Measurements from ENCODE around the gene SDK1.

Gene SDK1

DNA sequence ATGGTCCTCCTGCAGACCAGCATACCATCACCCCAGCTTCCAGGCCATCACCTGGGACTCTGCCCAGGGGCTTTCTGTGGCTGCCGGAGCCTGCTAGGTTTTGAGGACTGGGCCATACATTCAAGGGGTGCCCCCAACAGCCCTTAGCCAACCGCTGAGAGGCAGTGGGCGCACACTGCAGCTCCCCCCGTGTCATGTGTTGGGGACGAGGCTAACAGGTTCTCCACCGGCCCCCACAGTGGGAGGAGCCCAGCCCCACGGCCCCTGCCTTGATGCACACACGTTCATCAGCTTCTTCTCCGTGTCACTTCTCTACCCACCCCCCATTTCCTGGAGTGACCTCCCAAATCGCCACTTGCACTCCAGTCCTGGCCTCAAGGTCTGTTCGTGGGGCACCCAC is 837.8 kb downstream of the SDK1 start:
- Histone ChIP-seq H3K4me3 (ENCODE audit: low read depth in 1 of 2, low read length in 1 of 2) (no peak overlapping the region), H3K27ac (no peak overlapping the region), H3K27me3 (peaks cover 1% of the 10 kb centered on the region), H3K4me1 (ENCODE audit: control insufficient read depth in 1 of 2, insufficient read depth in 1 of 2, low read depth in 1 of 2, low read length in 1 of 2) (no peaks in the 10 kb centered on the region), H3K36me3 (no peaks in the 10 kb centered on the region), H3K9me3 (no peaks in the 10 kb centered on the region)
- TF ChIP-seq, protein P1, sequence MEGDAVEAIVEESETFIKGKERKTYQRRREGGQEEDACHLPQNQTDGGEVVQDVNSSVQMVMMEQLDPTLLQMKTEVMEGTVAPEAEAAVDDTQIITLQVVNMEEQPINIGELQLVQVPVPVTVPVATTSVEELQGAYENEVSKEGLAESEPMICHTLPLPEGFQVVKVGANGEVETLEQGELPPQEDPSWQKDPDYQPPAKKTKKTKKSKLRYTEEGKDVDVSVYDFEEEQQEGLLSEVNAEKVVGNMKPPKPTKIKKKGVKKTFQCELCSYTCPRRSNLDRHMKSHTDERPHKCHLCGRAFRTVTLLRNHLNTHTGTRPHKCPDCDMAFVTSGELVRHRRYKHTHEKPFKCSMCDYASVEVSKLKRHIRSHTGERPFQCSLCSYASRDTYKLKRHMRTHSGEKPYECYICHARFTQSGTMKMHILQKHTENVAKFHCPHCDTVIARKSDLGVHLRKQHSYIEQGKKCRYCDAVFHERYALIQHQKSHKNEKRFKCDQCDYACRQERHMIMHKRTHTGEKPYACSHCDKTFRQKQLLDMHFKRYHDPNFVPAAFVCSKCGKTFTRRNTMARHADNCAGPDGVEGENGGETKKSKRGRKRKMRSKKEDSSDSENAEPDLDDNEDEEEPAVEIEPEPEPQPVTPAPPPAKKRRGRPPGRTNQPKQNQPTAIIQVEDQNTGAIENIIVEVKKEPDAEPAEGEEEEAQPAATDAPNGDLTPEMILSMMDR (IDR thresholded peaks at IDR 0.05), result no peak

DNA sequence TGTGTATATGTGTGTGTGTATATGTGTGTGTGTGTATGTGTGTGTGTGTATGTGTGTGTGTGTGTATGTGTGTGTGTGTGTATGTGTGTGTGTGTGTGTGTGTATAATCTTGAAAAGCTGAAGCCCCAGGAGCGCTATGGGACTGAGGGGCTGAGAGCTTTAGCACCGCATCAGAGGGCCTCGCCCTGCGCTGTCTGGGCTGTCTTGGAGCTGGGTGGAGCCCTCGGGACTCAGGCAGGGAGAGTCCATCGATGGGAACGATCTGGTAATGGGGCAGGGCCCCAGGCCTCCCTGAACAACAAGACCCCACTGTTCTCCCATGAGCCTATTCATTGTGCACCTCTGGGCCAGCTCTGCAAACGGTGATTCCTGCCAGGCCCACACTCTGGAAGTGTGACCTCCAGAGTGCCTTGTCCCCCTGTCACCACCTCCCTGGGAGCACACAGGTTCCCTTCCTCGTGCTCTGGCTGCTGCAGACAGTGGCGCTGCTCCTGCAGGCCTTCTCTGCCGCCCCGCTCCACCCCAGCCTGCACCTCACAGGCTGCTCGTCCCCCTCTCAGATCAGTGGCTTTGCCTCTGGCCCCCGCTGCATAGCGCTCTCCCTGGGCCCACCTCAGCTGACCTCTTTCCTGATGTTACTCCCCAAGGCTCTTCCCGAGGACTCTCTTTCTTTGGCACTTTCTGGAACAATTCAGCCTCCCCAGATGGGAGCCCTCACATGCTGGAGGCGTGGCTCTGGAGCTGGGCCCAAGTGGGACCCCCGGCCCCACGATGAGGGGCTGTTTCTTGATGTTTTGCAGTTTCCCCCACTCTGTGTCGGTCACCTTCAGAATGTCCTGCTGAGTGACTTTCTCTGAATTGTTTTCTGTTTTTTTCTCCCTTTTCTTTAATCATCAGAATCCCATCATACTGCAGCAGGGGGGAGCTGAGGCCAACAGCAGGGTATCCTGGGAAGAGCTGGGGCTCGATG is 838.9 kb downstream of the SDK1 start:
- Histone ChIP-seq H3K4me3 (ENCODE audit: low read depth in 1 of 2, low read length in 1 of 2) (no peak overlapping the region), H3K36me3 (no peaks in the 10 kb centered on the region), H3K9me3 (no peaks in the 10 kb centered on the region), H3K27me3 (peaks cover 12% of the 10 kb centered on the region), H3K4me1 (ENCODE audit: control insufficient read depth in 1 of 2, insufficient read depth in 1 of 2, low read depth in 1 of 2, low read length in 1 of 2) (no peaks in the 10 kb centered on the region), H3K27ac (no peak overlapping the region)
- TF ChIP-seq, protein P1 (IDR thresholded peaks at IDR 0.05), result no peak

DNA sequence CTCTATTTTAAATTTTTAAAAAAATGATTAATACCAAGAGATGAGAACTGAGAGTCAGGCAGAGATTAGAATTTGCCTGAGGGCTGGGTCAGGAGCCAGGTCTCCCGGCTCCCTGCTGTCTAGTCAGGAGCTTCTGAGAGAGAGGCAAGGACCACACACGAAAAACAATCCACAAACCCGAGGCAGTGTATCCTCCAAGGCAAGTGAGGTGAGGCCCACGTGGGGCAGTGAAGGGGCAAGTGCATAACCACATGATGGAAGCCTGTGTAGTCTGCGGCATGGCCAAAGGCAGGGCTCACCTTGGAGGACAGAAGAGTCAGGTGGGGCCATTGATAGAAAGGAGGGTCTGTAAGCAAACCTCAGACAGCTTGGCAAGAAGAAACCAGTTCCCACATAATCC is 839.9 kb downstream of the SDK1 start:
- Histone ChIP-seq H3K27me3 (peaks cover 21% of the 10 kb centered on the region), H3K27ac (no peak overlapping the region), H3K36me3 (no peaks in the 10 kb centered on the region), H3K9me3 (no peaks in the 10 kb centered on the region), H3K4me3 (ENCODE audit: low read depth in 1 of 2, low read length in 1 of 2) (no peak overlapping the region), H3K4me1 (ENCODE audit: control insufficient read depth in 1 of 2, insufficient read depth in 1 of 2, low read depth in 1 of 2, low read length in 1 of 2) (no peaks in the 10 kb centered on the region)
- TF ChIP-seq, protein P1 (IDR thresholded peaks at IDR 0.05), result no peak

DNA sequence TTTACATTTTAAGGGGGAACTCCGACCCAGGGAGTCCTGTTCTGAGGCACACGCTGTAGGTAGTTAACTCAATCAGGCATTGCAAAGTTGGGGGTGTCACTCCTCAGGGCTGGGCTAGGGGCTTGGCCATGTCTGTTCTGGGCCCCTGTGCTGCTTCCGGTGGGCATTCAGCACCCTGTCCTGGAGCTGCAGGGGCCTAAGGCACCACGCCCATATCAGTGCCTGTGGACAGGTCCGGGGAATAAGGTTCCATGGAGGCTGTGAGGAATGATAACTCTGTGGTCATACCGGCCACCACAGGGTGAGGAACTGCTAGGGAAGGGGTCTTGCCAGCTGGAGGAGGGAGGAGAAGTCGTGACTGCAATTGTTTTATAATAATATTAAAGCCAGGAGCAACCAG is 842.0 kb downstream of the SDK1 start:
- Histone ChIP-seq H3K4me1 (ENCODE audit: control insufficient read depth in 1 of 2, insufficient read depth in 1 of 2, low read depth in 1 of 2, low read length in 1 of 2) (no peaks in the 10 kb centered on the region), H3K4me3 (ENCODE audit: low read depth in 1 of 2, low read length in 1 of 2) (no peak overlapping the region), H3K27ac (no peak overlapping the region), H3K36me3 (no peaks in the 10 kb centered on the region), H3K27me3 (peaks cover 21% of the 10 kb centered on the region), H3K9me3 (no peaks in the 10 kb centered on the region)
- TF ChIP-seq, protein P1 (IDR thresholded peaks at IDR 0.05), result no peak

DNA sequence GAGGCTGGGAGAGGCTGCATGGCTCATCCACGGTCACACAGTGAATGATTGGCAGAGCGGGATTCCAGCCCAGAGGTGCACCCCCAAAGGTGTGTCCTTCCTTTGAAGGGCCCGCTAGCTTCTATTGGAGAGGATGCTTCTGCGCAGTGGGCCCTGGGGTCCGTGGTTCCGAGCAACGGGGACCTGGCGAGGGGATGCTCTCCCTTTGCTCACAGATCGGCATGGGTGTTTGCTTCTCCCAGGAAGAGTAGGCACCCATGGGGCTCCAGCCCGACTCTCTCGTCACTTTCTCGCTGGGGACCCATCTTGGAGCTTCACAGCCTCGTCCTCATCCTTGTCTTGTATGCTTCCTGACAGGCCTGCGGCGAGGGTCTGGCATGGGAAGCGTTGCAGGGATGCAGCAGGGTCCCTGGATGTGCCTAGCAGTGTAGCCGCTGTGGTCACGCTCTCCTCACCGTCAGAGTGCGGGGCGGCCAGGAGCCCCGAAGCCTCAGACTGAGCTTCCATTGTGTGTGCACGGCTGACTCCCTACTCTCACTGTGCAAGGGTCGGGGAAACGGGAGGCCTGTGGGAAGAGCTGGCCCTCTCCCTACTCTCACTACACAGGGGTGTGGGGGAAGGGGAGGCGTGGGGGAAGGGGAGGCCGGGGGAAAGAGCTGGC is 842.6 kb downstream of the SDK1 start:
- Histone ChIP-seq H3K36me3 (no peaks in the 10 kb centered on the region), H3K4me3 (ENCODE audit: low read depth in 1 of 2, low read length in 1 of 2) (no peak overlapping the region), H3K27me3 (peaks cover 21% of the 10 kb centered on the region), H3K9me3 (no peaks in the 10 kb centered on the region), H3K4me1 (ENCODE audit: control insufficient read depth in 1 of 2, insufficient read depth in 1 of 2, low read depth in 1 of 2, low read length in 1 of 2) (no peaks in the 10 kb centered on the region), H3K27ac (no peak overlapping the region)
- TF ChIP-seq, protein P1 (IDR thresholded peaks at IDR 0.05), result no peak
